K562 (cell line): Measurements from ENCODE around the gene VWA3A. TPM values are rescaled to one million over a fixed set of nuclear protein-coding genes. Genes with fewer than 3 reads are reported as not detected.

Source experiments
- CREB1 ChIP-seq, 2 experiments: sonication (generic) in 1 of 2; formaldehyde crosslinking in 1 of 2; IDR thresholded peaks; 2 replicates each; pipeline versions ENCODE4 v1.6.1 to v1.8.0; 2012 to 2022; ENCODE audit warnings: inconsistent platforms in 1 of 2, mild to moderate bottlenecking in 1 of 2, missing genetic modification reagents in 1 of 2, moderate library complexity in 1 of 2
- CREB3L1 ChIP-seq: fragments of 450-650 bp; IDR thresholded peaks from 2 replicates; pipeline ENCODE4 v1.6.1; 2014; ENCODE audit warnings: low read depth, mild to moderate bottlenecking, moderate library complexity, borderline replicate concordance
- E2F5 ChIP-seq: sonication (generic); formaldehyde crosslinking; IDR thresholded peaks from 2 replicates; pipeline ENCODE4 v1.8.0; 2022; ENCODE audit warnings: mild to moderate bottlenecking, missing genetic modification reagents
- EP400 ChIP-seq: fragments of 450-650 bp; IDR thresholded peaks from 2 replicates; pipeline ENCODE4 v1.6.1; 2017; ENCODE audit warnings: antibody characterized with exemption, mild to moderate bottlenecking, moderate library complexity
- GTF2A2 ChIP-seq: IDR thresholded peaks from 2 replicates; pipeline ENCODE4 v1.6.1; 2016; ENCODE audit warnings: mild to moderate bottlenecking, missing genetic modification characterization, missing compliant biosample characterization
- MYBL2 ChIP-seq, 2 experiments: fragments of 450-650 bp in 1 of 2; sonication (generic) in 1 of 2; formaldehyde crosslinking in 1 of 2; IDR thresholded peaks; 2 replicates each; pipeline versions ENCODE4 v1.6.1 to v1.8.1; 2017 to 2022; ENCODE audit warnings: borderline replicate concordance in 1 of 2, inconsistent platforms in 1 of 2, low read depth in 1 of 2, mild to moderate bottlenecking in 1 of 2, missing genetic modification reagents in 1 of 2, moderate library complexity in 1 of 2
- NCOA2 ChIP-seq, 2 experiments: fragments of 450-650 bp; IDR thresholded peaks; 2 replicates each; pipeline ENCODE4 v1.6.1; 2018; ENCODE audit warnings: mild to moderate bottlenecking in 2 of 2, moderate library complexity in 1 of 2; ENCODE audit not compliant: partially characterized antibody in 2 of 2
- OTX1 ChIP-seq: fragments of 450-650 bp; formaldehyde crosslinking; IDR thresholded peaks from 2 replicates; pipeline ENCODE4 v1.4.0; 2022; ENCODE audit warnings: mild to moderate bottlenecking
- PCBP1 ChIP-seq: fragments of 200-400 bp; formaldehyde crosslinking; IDR thresholded peaks from 2 replicates; pipeline ENCODE4 v1.6.1; 2018; ENCODE audit warnings: mild to moderate bottlenecking, low read depth, low read length; ENCODE audit not compliant: poor library complexity, severe bottlenecking
- PHF8 ChIP-seq: fragments of 200-600 bp; sonication (generic); IDR thresholded peaks from 2 replicates; pipeline ENCODE4 v1.6.1; 2012; ENCODE audit warnings: mixed run types, mild to moderate bottlenecking, inconsistent platforms, low read length, moderate library complexity, borderline replicate concordance
- POLR2A ChIP-seq: fragments of 450-650 bp; conservative IDR thresholded peaks from 2 replicates; pipeline ENCODE4 v1.6.1; 2016
- PRDM10 ChIP-seq: fragments of 450-650 bp; IDR thresholded peaks from 2 replicates; pipeline ENCODE4 v1.6.1; 2018; ENCODE audit not compliant: partially characterized antibody
- SMARCA4 ChIP-seq: fragments of 450-650 bp; IDR thresholded peaks from 2 replicates; pipeline ENCODE4 v1.6.1; 2016
- ZFX ChIP-seq: sonication (generic); formaldehyde crosslinking; IDR thresholded peaks from 2 replicates; pipeline ENCODE4 v1.8.0; 2022; ENCODE audit warnings: mild to moderate bottlenecking, missing genetic modification reagents, moderate library complexity
- ZNF134 ChIP-seq: fragments of 250-450 bp; sonication (Bioruptor Pico); conservative IDR thresholded peaks from 2 replicates; pipeline ENCODE4 v1.4.0; 2020
- ZNF589 ChIP-seq: fragments of 200-800 bp; sonication (Bioruptor generic); IDR thresholded peaks from 2 replicates; pipeline ENCODE4 v1.6.1; 2016; ENCODE audit warnings: low read depth, missing genetic modification characterization, missing compliant biosample characterization
- polyA plus RNA-seq, 8 experiments: library from polyadenylated mRNA; depleted of rRNA in 4 of 8; stranded (reverse) in 5 of 8; unstranded in 3 of 8; fragments of >200 nt; fragmentation: Nextera tagmentation in 2 of 8; fragmentation: Illumina TruSeq in 1 of 8; extraction: Ambion mirVana in 2 of 8; extraction: Trizol in 1 of 8; gene quantifications; 2 replicates each; pipeline versions ENCODE4 v1.2.1 to v1.2.3, GENCODE V29; 2011 to 2014; ENCODE audit warnings: inconsistent platforms in 1 of 8, missing spikeins in 1 of 8
- total RNA-seq, 7 experiments: library from RNA; depleted of rRNA in 6 of 7; stranded (reverse); fragments of >200 nt in 6 of 7; fragmentation: Illumina TruSeq in 2 of 7; extraction: Trizol in 2 of 7; gene quantifications; 2 replicates each; pipeline versions ENCODE4 v1.2.1 to v1.2.3, GENCODE V29; 2011 to 2021; ENCODE audit warnings: low replicate concordance in 1 of 7

VWA3A gene
- total and polyA plus RNA-seq, 9 of the 15 experiments (the other 6 are each of a cell fraction or from before 2014, with no cell fraction given), result not detected

GRCh38 chr16:22190776-22191531 lies 98.6 kb downstream of the VWA3A start (continued):
- TF ChIP-seq PRDM10, result peak; percentile 93
- peak; percentile 64; the same call in 1 of the 2 replicates for TF ChIP-seq EP400
- TF ChIP-seq CREB1 (IDR thresholded peaks at IDR 0.05), result peak; percentile 81
- TF ChIP-seq CREB1 (CRISPR knock-in tag; IDR thresholded peaks at IDR 0.05), result peak; percentile 68; the same call in 1 of the 2 replicates
- TF ChIP-seq PCBP1, result peak; percentile 59
- no peak for TF ChIP-seq SMARCA4
- TF ChIP-seq ZNF134, result peak; percentile 96
- TF ChIP-seq OTX1, result 0 out of 2 replicates have a peak, but pooled peaks have one; percentile 66
- TF ChIP-seq ZNF589 (CRISPR knock-in tag), result no peak
- TF ChIP-seq POLR2A, result peak; percentile 94
- TF ChIP-seq E2F5 (CRISPR knock-in tag), result no peak
- TF ChIP-seq CREB3L1, result peak; percentile 61; the same call in 1 of the 2 replicates
- peak; percentile 80 for TF ChIP-seq ZFX (CRISPR knock-in tag)
- TF ChIP-seq PHF8, result peak; percentile 40; the same call in 1 of the 2 replicates
- TF ChIP-seq GTF2A2, result no peak
- TF ChIP-seq NCOA2 (IDR thresholded peaks at IDR 0.05; ENCODE audit: partially characterized antibody in 2 of 2), result no peak
- no peak for TF ChIP-seq MYBL2 (IDR thresholded peaks at IDR 0.05; ENCODE audit: low read depth)
- TF ChIP-seq MYBL2 (CRISPR knock-in tag; IDR thresholded peaks at IDR 0.05; ENCODE audit: borderline replicate concordance), result no peak
